Liver (tissue), 9 donors: ENCODE measurements around the gene SEC24C. TPM values are rescaled to one million over a fixed set of nuclear protein-coding genes. Genes with fewer than 3 reads are reported as not detected.

ENCODE experiments used
- DNase-seq: peaks from one replicate; pipeline ENCODE4 v3.0.0-alpha.2; 2017; ENCODE audit warnings: low spot score
- H3K27ac ChIP-seq, 2 donors: one replicate each; pipeline ENCODE4 v1.7.0; 2013; ENCODE audit warnings: inconsistent platforms in 2 of 2, low read length in 2 of 2, control low read depth in 1 of 2, low read depth in 1 of 2, mild to moderate bottlenecking in 1 of 2
- H3K27me3 ChIP-seq, 4 donors: one replicate each; pipeline versions ENCODE4 v1.6.1 to v1.7.0; 2013; ENCODE audit warnings: low read length in 3 of 4, inconsistent platforms in 1 of 4, mild to moderate bottlenecking in 1 of 4, moderate library complexity in 1 of 4; ENCODE audit not compliant: control insufficient read depth in 4 of 4, insufficient read depth in 4 of 4
- H3K36me3 ChIP-seq, 4 donors: one replicate each; pipeline versions ENCODE4 v1.6.1 to v1.7.0; 2013; ENCODE audit warnings: low read length in 3 of 4, mild to moderate bottlenecking in 3 of 4, low read depth in 1 of 4, moderate library complexity in 1 of 4; ENCODE audit not compliant: control insufficient read depth in 4 of 4, insufficient read depth in 3 of 4
- H3K4me1 ChIP-seq, 4 donors: one replicate each; pipeline versions ENCODE4 v1.6.1 to v1.7.0; 2013; ENCODE audit warnings: low read length in 3 of 4, mild to moderate bottlenecking in 3 of 4, moderate library complexity in 1 of 4; ENCODE audit not compliant: control insufficient read depth in 4 of 4, insufficient read depth in 4 of 4
- H3K4me3 ChIP-seq, 3 donors: one replicate each; pipeline versions ENCODE4 v1.6.1 to v1.7.0; 2013; ENCODE audit warnings: low read length in 3 of 3, control low read depth in 1 of 3, low read depth in 1 of 3, mild to moderate bottlenecking in 1 of 3
- H3K9ac ChIP-seq, 2 donors: one replicate each; pipeline ENCODE4 v1.7.0; 2013; ENCODE audit warnings: low read length in 2 of 2, mild to moderate bottlenecking in 2 of 2, moderate library complexity in 2 of 2, control low read depth in 1 of 2, low read depth in 1 of 2
- H3K9me3 ChIP-seq, 4 donors: one replicate each; pipeline versions ENCODE4 v1.6.1 to v1.7.0; 2013; ENCODE audit warnings: low read length in 3 of 4; ENCODE audit not compliant: control insufficient read depth in 4 of 4
- ATF3 ChIP-seq: IDR thresholded peaks from 2 replicates; pipeline ENCODE4 v1.6.1; 2016; ENCODE audit warnings: antibody characterized with exemption
- CTCF ChIP-seq: fragments of 150-350 bp; IDR thresholded peaks from 2 replicates; pipeline ENCODE4 v1.5.1; 2017; ENCODE audit warnings: improper control_type of control experiment, low read depth, low read length; ENCODE audit not compliant: missing input control
- EGR1 ChIP-seq, 2 donors: IDR thresholded peaks; 2 replicates each; pipeline ENCODE4 v1.6.1; 2016 to 2018; ENCODE audit warnings: antibody characterized with exemption in 2 of 2, low read depth in 2 of 2
- FOXA1 ChIP-seq: IDR thresholded peaks from 2 replicates; pipeline ENCODE4 v1.6.1; 2016; ENCODE audit warnings: antibody characterized with exemption
- FOXA2 ChIP-seq: IDR thresholded peaks from 2 replicates; pipeline ENCODE4 v1.6.1; 2016; ENCODE audit warnings: antibody characterized with exemption
- GABPA ChIP-seq, 2 donors: IDR thresholded peaks in 1 of 2; conservative IDR thresholded peaks in 1 of 2; 2 replicates each; pipeline ENCODE4 v1.6.1; 2016; ENCODE audit warnings: antibody characterized with exemption in 2 of 2, mild to moderate bottlenecking in 1 of 2, moderate library complexity in 1 of 2
- HNF4G ChIP-seq: IDR thresholded peaks from 2 replicates; pipeline ENCODE4 v1.6.1; 2016; ENCODE audit warnings: antibody characterized with exemption
- JUND ChIP-seq, 2 donors: IDR thresholded peaks; 2 replicates each; pipeline ENCODE4 v1.6.1; 2016; ENCODE audit warnings: antibody characterized with exemption in 2 of 2
- MAX ChIP-seq: IDR thresholded peaks from 2 replicates; pipeline ENCODE4 v1.6.1; 2016; ENCODE audit warnings: antibody characterized with exemption
- NR2F2 ChIP-seq: IDR thresholded peaks from 2 replicates; pipeline ENCODE4 v1.6.1; 2016; ENCODE audit warnings: antibody characterized with exemption
- RAD21 ChIP-seq, 2 donors: IDR thresholded peaks; 2 replicates each; pipeline ENCODE4 v1.6.1; 2016; ENCODE audit warnings: antibody characterized with exemption in 2 of 2, mild to moderate bottlenecking in 2 of 2
- REST ChIP-seq: IDR thresholded peaks from 2 replicates; pipeline ENCODE4 v1.6.1; 2016; ENCODE audit warnings: antibody characterized with exemption, mild to moderate bottlenecking
- RXRA ChIP-seq, 2 donors: IDR thresholded peaks; 2 replicates each; pipeline ENCODE4 v1.6.1; 2017 to 2018; ENCODE audit warnings: antibody characterized with exemption in 2 of 2, mild to moderate bottlenecking in 1 of 2
- SP1 ChIP-seq: IDR thresholded peaks from 2 replicates; pipeline ENCODE4 v1.6.1; 2018; ENCODE audit warnings: antibody characterized with exemption, mild to moderate bottlenecking
- TAF1 ChIP-seq: conservative IDR thresholded peaks from 2 replicates; pipeline ENCODE4 v1.6.1; 2016; ENCODE audit warnings: antibody characterized with exemption, mild to moderate bottlenecking
- YY1 ChIP-seq: IDR thresholded peaks from 2 replicates; pipeline ENCODE4 v1.6.1; 2016; ENCODE audit warnings: antibody characterized with exemption, mild to moderate bottlenecking
- ZBTB33 ChIP-seq: IDR thresholded peaks from 2 replicates; pipeline ENCODE4 v1.6.1; 2016; ENCODE audit warnings: antibody characterized with exemption
- WGBS: extraction: QIAGEN DNeasy Blood & Tissue Kit; methylation state at CpG from one replicate; pipeline ENCODE4 v1.1.7; 2013; 5-methylcytosine and 5-hydroxymethylcytosine counted together
- polyA plus RNA-seq, 2 donors: library from polyadenylated mRNA; stranded (reverse) in 1 of 2; unstranded in 1 of 2; fragments of 200-250 nt in 1 of 2; fragments of >200 nt in 1 of 2; fragmentation: Nextera tagmentation in 1 of 2; extraction: Ambion mirVana in 1 of 2; gene quantifications; one replicate each; pipeline versions ENCODE4 v1.2.1 to v1.2.3, GENCODE V29; 2013 to 2015
- total RNA-seq, 2 donors: library from RNA; depleted of rRNA; stranded (reverse); fragments of >200 nt; gene quantifications; one replicate each; pipeline ENCODE4 v1.2.3, GENCODE V29; 2014
- donor health status: healthy.
- donor health status: healthy.
- donor health status: healthy.
- donor health status: healthy.
- donor health status: healthy.

Gene SEC24C
- total and polyA plus RNA-seq, 4 donors: 15.0 to 48.1 (median 40.9) TPM

- no peak for DNase-seq
- Histone ChIP-seq H3K4me3 (no peak overlapping the region), H3K27ac (no peak overlapping the region), H3K9me3 (no peaks in the 10 kb centered on the region), H3K9ac (no peak overlapping the region), H3K27me3 (no peaks in the 10 kb centered on the region), H3K4me1 (no peaks in the 10 kb centered on the region), H3K36me3 (peaks cover 18 to 90% (median 67%) of the 10 kb centered on the region in 4 donors)
- 85% methylated on average over 9 of the region's 9 CpGs for WGBS
- TF ChIP-seq RXRA (IDR thresholded peaks at IDR 0.05): no peak
- no peak for TF ChIP-seq CTCF
- TF ChIP-seq HNF4G: no peak
- TF ChIP-seq JUND (IDR thresholded peaks at IDR 0.05): no peak
- TF ChIP-seq MAX: no peak
- TF ChIP-seq FOXA1: no peak
- TF ChIP-seq GABPA (IDR thresholded peaks at IDR 0.05 in 1 of 2, conservative IDR thresholded peaks at IDR 0.05 in 1 of 2): no peak
- TF ChIP-seq RAD21 (IDR thresholded peaks at IDR 0.05): no peak
- TF ChIP-seq YY1: no peak
- TF ChIP-seq SP1: no peak
- TF ChIP-seq REST: no peak
- TF ChIP-seq EGR1 (IDR thresholded peaks at IDR 0.05; ENCODE audit: low read depth in 2 of 2): no peak
- TF ChIP-seq ATF3: no peak
- no peak for TF ChIP-seq TAF1
Measured at GRCh38 chr10:73799899-73800559, 55.9 kb downstream of the SEC24C start.

GRCh38 chr10:73800560-73801252 is 56.5 kb downstream of the SEC24C start:
- Histone ChIP-seq H3K27ac (no peak overlapping the region), H3K9me3 (no peaks in the 10 kb centered on the region), H3K4me3 (no peak overlapping the region), H3K4me1 (no peaks in the 10 kb centered on the region), H3K9ac (no peak overlapping the region), H3K27me3 (no peaks in the 10 kb centered on the region), H3K36me3 (peaks cover 20 to 88% (median 64%) of the 10 kb centered on the region in 4 donors)
- no peak for TF ChIP-seq RXRA (IDR thresholded peaks at IDR 0.05)
- no peak for TF ChIP-seq ZBTB33
- TF ChIP-seq FOXA1: no peak
- TF ChIP-seq JUND (IDR thresholded peaks at IDR 0.05): no peak
- TF ChIP-seq FOXA2: no peak
- no peak for TF ChIP-seq NR2F2
- no peak for TF ChIP-seq SP1
- no peak for TF ChIP-seq RAD21 (IDR thresholded peaks at IDR 0.05)
- TF ChIP-seq MAX: no peak
- no peak for TF ChIP-seq EGR1 (IDR thresholded peaks at IDR 0.05; ENCODE audit: low read depth in 2 of 2)
- TF ChIP-seq TAF1: no peak
- 90% methylated on average over 20 of the region's 20 CpGs for WGBS
- DNase-seq: no peak
